HepG2 (cell line): ENCODE results near the gene TOP2A. TPM values are rescaled to one million over a fixed set of nuclear protein-coding genes. Genes with fewer than 3 reads are reported as not detected.

Experiments
- BCL6 ChIP-seq: IDR thresholded peaks from 2 replicates; pipeline ENCODE4 v1.6.1; 2016; ENCODE audit warnings: missing genetic modification reagents, missing compliant biosample characterization
- ELF1 ChIP-seq: sonication (generic); formaldehyde crosslinking; IDR thresholded peaks from 2 replicates; pipeline ENCODE4 v1.4.0; 2020; ENCODE audit warnings: missing genetic modification reagents
- ELF3 ChIP-seq: IDR thresholded peaks from 2 replicates; pipeline ENCODE4 v1.6.1; 2016; ENCODE audit warnings: missing genetic modification reagents, missing compliant biosample characterization
- FOXC1 ChIP-seq: sonication (generic); formaldehyde crosslinking; IDR thresholded peaks from 2 replicates; pipeline ENCODE4 v1.8.0; 2022; ENCODE audit warnings: mild to moderate bottlenecking, missing genetic modification reagents, borderline replicate concordance
- KDM1A ChIP-seq: IDR thresholded peaks from 2 replicates; pipeline ENCODE4 v1.6.1; 2016; ENCODE audit warnings: missing compliant biosample characterization
- MEF2D ChIP-seq: sonication (generic); formaldehyde crosslinking; IDR thresholded peaks from 2 replicates; pipeline ENCODE4 v1.5.1; 2020; ENCODE audit warnings: mild to moderate bottlenecking, missing genetic modification reagents
- NFE2L2 ChIP-seq: fragments of 150-350 bp; IDR thresholded peaks from 2 replicates; pipeline ENCODE4 v1.6.1; 2014; ENCODE audit warnings: low read length
- POGZ ChIP-seq: sonication (generic); formaldehyde crosslinking; IDR thresholded peaks from 2 replicates; pipeline ENCODE4 v1.4.0; 2020; ENCODE audit warnings: mild to moderate bottlenecking, missing genetic modification reagents
- RFXANK ChIP-seq: IDR thresholded peaks from 2 replicates; pipeline ENCODE4 v1.6.1; 2016
- SCMH1 ChIP-seq: sonication (generic); formaldehyde crosslinking; IDR thresholded peaks from 2 replicates; pipeline ENCODE4 v1.9.0; 2021; ENCODE audit warnings: missing genetic modification reagents, mild to moderate bottlenecking, borderline replicate concordance
- SMAD1 ChIP-seq: sonication (generic); formaldehyde crosslinking; IDR thresholded peaks from 2 replicates; pipeline ENCODE4 v1.4.0; 2020; ENCODE audit warnings: missing genetic modification reagents, low read depth, mild to moderate bottlenecking, borderline replicate concordance
- SYNCRIP ChIP-seq: fragments of 200-400 bp; formaldehyde crosslinking; IDR thresholded peaks from 2 replicates; pipeline ENCODE4 v1.6.1; 2018; ENCODE audit warnings: mild to moderate bottlenecking, low read depth, low read length; ENCODE audit not compliant: insufficient read depth
- ZNF207 ChIP-seq: fragments of 450-650 bp; IDR thresholded peaks from 2 replicates; pipeline ENCODE4 v1.6.1; 2016; ENCODE audit warnings: antibody characterized with exemption, borderline replicate concordance
- ZNF234 ChIP-seq: sonication (generic); formaldehyde crosslinking; conservative IDR thresholded peaks from 2 replicates; pipeline ENCODE4 v1.5.1; 2020; ENCODE audit warnings: mild to moderate bottlenecking, missing genetic modification reagents
- ZNF256 ChIP-seq: sonication (generic); formaldehyde crosslinking; conservative IDR thresholded peaks from 2 replicates; pipeline ENCODE4 v1.4.0; 2020; ENCODE audit warnings: missing genetic modification reagents
- ZNF382 ChIP-seq: sonication (generic); formaldehyde crosslinking; IDR thresholded peaks from 2 replicates; pipeline ENCODE4 v1.5.0; 2020; ENCODE audit warnings: missing genetic modification reagents, mild to moderate bottlenecking, borderline replicate concordance
- ZNF44 ChIP-seq: sonication (generic); formaldehyde crosslinking; IDR thresholded peaks from 2 replicates; pipeline ENCODE4 v1.5.1; 2020; ENCODE audit warnings: mild to moderate bottlenecking, missing genetic modification reagents
- ZNF563 ChIP-seq: sonication (generic); formaldehyde crosslinking; IDR thresholded peaks from 2 replicates; pipeline ENCODE4 v1.8.0; 2022; ENCODE audit warnings: mild to moderate bottlenecking, moderate library complexity, missing genetic modification reagents
- ZNF775 ChIP-seq: sonication (generic); formaldehyde crosslinking; IDR thresholded peaks from 2 replicates; pipeline ENCODE4 v1.4.0; 2020; ENCODE audit warnings: missing genetic modification reagents, mild to moderate bottlenecking, moderate library complexity, borderline replicate concordance
- ZZZ3 ChIP-seq: sonication (generic); formaldehyde crosslinking; IDR thresholded peaks from 2 replicates; pipeline ENCODE4 v1.4.0; 2020; ENCODE audit warnings: missing genetic modification reagents, mild to moderate bottlenecking, borderline replicate concordance
- polyA plus RNA-seq, 8 experiments: library from polyadenylated mRNA; depleted of rRNA in 3 of 8; stranded (reverse) in 7 of 8; unstranded in 1 of 8; fragments of >200 nt; fragmentation: Illumina TruSeq in 4 of 8; extraction: Trizol in 4 of 8; gene quantifications; 2 replicates each; pipeline versions ENCODE4 v1.2.1 to v1.2.3, GENCODE V29; 2011 to 2016; ENCODE audit warnings: low read depth in 4 of 8, missing spikeins in 1 of 8, mixed read lengths in 1 of 8; ENCODE audit not compliant: insufficient read depth in 1 of 8
- total RNA-seq, 5 experiments: library from RNA; depleted of rRNA; stranded (reverse); fragments of >200 nt; fragmentation: Illumina TruSeq; extraction: Trizol; gene quantifications; 2 replicates each; pipeline ENCODE4 v1.2.3, GENCODE V29; 2016; ENCODE audit warnings: low read depth in 1 of 5
- TF ChIP-seq, protein P1 (sequence below): sonication (generic); formaldehyde crosslinking; IDR thresholded peaks from 2 replicates; pipeline ENCODE4; 2020; ENCODE audit warnings: missing genetic modification reagents, mild to moderate bottlenecking, borderline replicate concordance
- TF ChIP-seq, protein P2 (sequence below): sonication (generic); formaldehyde crosslinking; IDR thresholded peaks from 2 replicates; pipeline ENCODE4 v1.9.0; 2022; ENCODE audit warnings: missing genetic modification reagents, mild to moderate bottlenecking, borderline replicate concordance
- TF ChIP-seq, protein P3 (sequence below): sonication (generic); formaldehyde crosslinking; IDR thresholded peaks from 2 replicates; pipeline ENCODE4 v1.4.0; 2020; ENCODE audit warnings: missing genetic modification reagents, mild to moderate bottlenecking, borderline replicate concordance
- TF ChIP-seq, protein P4 (sequence below): sonication (generic); formaldehyde crosslinking; IDR thresholded peaks from 2 replicates; pipeline ENCODE4 v1.8.0; 2022; ENCODE audit warnings: low read depth, missing genetic modification reagents

TOP2A gene
- total and polyA plus RNA-seq, 2 of the 13 experiments (the other 11 are each of a cell fraction or from before 2014, with no cell fraction given), result 108 to 327 TPM

DNA sequence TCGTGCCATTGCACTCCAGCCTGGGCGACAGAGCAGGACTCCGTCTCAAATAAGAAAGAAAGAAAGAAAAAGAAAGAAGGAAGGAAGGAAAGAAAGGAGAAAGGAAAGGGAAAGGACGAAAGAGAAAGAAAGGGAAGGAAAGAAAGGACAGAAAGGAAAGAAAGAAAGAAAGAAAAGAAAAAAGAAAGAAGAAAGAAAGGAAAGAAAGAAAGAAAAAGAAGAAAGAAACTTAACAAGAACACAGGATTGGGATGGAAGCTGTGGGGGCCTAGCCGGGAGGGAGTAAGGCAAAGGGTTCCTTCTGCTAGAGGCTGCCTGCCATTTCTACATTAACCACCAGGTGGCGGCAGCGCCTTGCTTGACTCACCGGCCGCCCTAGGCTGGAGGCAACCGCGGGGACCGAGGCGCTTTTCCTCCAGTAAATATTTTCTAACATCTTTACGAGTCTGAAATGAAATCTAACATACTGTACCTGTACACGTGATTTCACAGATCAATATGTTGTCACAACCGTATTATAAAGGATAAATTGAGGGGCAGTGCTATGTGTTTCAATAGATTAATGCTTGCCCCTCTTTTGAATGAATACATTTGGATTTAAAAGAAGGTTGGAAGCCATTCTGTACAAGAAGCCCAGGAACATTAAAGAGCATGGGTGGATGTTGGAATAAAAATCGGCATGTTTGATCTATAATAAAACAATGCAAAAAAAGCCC, 59.2 kb downstream of the TOP2A start (continued):
- TF ChIP-seq ZNF775 (CRISPR knock-in tag) (no peak), ZNF563 (CRISPR knock-in tag) (no peak), ZZZ3 (no peak), MEF2D (0 out of 2 replicates have a peak, but pooled peaks have one; percentile 27), ELF3 (CRISPR knock-in tag) (0 out of 2 replicates have a peak, but pooled peaks have one; percentile 29), ZNF44 (no peak), ELF1 (CRISPR knock-in tag) (no peak), ZNF256 (no peak), NFE2L2 (0 out of 2 replicates have a peak, but pooled peaks have one; percentile 7), RFXANK (CRISPR knock-in tag) (no peak), SMAD1 (CRISPR knock-in tag) (no peak), KDM1A (CRISPR knock-in tag) (no peak), SYNCRIP (no peak), FOXC1 (no peak), BCL6 (CRISPR knock-in tag) (no peak; the same call in 1 of the 2 replicates), SCMH1 (CRISPR knock-in tag) (no peak), POGZ (CRISPR knock-in tag) (no peak), ZNF234 (CRISPR knock-in tag) (no peak), ZNF207 (no peak), ZNF382 (CRISPR knock-in tag) (no peak)
- TF ChIP-seq, protein P1, sequence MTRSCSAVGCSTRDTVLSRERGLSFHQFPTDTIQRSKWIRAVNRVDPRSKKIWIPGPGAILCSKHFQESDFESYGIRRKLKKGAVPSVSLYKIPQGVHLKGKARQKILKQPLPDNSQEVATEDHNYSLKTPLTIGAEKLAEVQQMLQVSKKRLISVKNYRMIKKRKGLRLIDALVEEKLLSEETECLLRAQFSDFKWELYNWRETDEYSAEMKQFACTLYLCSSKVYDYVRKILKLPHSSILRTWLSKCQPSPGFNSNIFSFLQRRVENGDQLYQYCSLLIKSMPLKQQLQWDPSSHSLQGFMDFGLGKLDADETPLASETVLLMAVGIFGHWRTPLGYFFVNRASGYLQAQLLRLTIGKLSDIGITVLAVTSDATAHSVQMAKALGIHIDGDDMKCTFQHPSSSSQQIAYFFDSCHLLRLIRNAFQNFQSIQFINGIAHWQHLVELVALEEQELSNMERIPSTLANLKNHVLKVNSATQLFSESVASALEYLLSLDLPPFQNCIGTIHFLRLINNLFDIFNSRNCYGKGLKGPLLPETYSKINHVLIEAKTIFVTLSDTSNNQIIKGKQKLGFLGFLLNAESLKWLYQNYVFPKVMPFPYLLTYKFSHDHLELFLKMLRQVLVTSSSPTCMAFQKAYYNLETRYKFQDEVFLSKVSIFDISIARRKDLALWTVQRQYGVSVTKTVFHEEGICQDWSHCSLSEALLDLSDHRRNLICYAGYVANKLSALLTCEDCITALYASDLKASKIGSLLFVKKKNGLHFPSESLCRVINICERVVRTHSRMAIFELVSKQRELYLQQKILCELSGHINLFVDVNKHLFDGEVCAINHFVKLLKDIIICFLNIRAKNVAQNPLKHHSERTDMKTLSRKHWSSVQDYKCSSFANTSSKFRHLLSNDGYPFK (CRISPR knock-in tag), result no peak
- TF ChIP-seq, protein P2, sequence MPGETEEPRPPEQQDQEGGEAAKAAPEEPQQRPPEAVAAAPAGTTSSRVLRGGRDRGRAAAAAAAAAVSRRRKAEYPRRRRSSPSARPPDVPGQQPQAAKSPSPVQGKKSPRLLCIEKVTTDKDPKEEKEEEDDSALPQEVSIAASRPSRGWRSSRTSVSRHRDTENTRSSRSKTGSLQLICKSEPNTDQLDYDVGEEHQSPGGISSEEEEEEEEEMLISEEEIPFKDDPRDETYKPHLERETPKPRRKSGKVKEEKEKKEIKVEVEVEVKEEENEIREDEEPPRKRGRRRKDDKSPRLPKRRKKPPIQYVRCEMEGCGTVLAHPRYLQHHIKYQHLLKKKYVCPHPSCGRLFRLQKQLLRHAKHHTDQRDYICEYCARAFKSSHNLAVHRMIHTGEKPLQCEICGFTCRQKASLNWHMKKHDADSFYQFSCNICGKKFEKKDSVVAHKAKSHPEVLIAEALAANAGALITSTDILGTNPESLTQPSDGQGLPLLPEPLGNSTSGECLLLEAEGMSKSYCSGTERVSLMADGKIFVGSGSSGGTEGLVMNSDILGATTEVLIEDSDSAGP (CRISPR knock-in tag), result 0 out of 2 replicates have a peak, but pooled peaks have one; percentile 24
- TF ChIP-seq, protein P3, sequence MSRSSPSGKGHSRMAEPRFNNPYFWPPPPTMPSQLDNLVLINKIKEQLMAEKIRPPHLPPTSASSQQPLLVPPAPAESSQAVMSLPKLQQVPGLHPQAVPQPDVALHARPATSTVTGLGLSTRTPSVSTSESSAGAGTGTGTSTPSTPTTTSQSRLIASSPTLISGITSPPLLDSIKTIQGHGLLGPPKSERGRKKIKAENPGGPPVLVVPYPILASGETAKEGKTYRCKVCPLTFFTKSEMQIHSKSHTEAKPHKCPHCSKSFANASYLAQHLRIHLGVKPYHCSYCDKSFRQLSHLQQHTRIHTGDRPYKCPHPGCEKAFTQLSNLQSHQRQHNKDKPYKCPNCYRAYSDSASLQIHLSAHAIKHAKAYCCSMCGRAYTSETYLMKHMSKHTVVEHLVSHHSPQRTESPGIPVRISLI, result no peak
- TF ChIP-seq, protein P4, sequence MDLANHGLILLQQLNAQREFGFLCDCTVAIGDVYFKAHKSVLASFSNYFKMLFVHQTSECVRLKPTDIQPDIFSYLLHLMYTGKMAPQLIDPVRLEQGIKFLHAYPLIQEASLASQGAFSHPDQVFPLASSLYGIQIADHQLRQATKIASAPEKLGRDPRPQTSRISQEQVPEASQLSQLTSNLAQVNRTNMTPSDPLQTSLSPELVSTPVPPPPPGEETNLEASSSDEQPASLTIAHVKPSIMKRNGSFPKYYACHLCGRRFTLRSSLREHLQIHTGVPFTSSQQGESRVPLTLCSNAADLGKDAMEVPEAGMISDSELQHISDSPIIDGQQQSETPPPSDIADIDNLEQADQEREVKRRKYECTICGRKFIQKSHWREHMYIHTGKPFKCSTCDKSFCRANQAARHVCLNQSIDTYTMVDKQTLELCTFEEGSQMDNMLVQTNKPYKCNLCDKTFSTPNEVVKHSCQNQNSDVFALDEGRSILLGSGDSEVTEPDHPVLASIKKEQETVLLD, result no peak
